ENCODE measurements around the gene GAL3ST2.

DNA sequence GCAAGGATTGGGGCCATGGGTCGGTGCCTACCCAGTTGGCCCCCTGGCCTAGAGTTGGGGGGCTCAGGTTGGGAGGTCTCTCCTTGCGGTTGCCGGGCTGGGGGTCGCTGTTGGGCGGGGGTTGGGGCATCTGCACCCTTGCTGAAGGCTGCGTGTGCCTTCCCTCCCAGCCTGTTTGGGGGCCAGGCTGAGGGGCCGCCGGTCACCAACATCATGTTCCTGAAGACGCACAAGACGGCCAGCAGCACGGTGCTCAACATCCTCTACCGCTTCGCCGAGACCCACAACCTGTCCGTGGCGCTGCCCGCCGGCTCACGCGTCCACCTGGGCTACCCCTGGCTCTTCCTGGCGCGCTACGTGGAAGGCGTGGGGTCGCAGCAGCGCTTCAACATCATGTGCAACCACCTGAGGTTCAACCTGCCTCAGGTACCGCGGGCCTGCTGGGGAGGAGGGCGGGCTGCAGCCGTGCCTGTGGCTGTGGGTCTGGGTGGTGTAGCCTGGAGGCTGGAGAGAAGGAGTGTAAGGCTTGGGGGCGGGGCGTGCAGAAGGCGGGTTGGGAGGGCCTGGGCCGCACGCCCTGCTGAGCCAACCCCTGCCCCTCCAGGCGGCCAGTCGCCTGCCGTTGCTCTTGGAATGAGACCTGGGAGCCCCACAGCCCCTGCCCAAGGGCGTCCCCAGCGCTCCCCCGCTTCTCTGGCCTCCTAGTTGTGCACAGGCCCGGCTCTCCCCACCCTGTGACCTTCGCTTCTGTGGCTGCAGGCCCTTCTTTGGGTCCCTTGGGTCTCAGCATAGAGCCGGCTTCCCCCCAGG, 25.2 kb downstream of the GAL3ST2 start:
- TF ChIP-seq EZH2 (IDR thresholded peaks at IDR 0.05; ENCODE audit: insufficient read depth, poor library complexity, severe bottlenecking) (no peak), EZH2phosphoT487 (IDR thresholded peaks at IDR 0.05; ENCODE audit: insufficient read depth, low read depth) (no peak)

Data from GM23248 (cell line).